Breast epithelium (tissue), 3 donors: ENCODE results near the gene FTO.

ENCODE experiments used
- CTCF ChIP-seq, 3 donors: fragments of 450-650 bp; IDR thresholded peaks; one replicate each; pipeline ENCODE4 v1.5.1; 2016 to 2017; ENCODE audit warnings: antibody characterized with exemption in 3 of 3, mild to moderate bottlenecking in 3 of 3, moderate library complexity in 3 of 3
- POLR2A ChIP-seq: fragments of 450-650 bp; IDR thresholded peaks from one replicate; pipeline ENCODE4 v1.6.1; 2016; ENCODE audit warnings: antibody characterized with exemption, mild to moderate bottlenecking, moderate library complexity

- TF ChIP-seq CTCF (IDR thresholded peaks at IDR 0.05) (no peak), POLR2A (no peak)
Observed at GRCh38 chr16:54126907-54127306, 423.0 kb downstream of the FTO start.
